ENCODE data around the gene IL1A. TPM values are rescaled to one million over a fixed set of nuclear protein-coding genes. Genes with fewer than 3 reads are reported as not detected.
A peak's percentile ranks its signal among the peaks of the same experiment; 100 is the strongest.

IL1A gene
- total and polyA plus RNA-seq, 10 of the 15 experiments (the other 5 are each of a cell fraction or from before 2014, with no cell fraction given): 0.10 to 8.7 (median 6.9) TPM

DNA sequence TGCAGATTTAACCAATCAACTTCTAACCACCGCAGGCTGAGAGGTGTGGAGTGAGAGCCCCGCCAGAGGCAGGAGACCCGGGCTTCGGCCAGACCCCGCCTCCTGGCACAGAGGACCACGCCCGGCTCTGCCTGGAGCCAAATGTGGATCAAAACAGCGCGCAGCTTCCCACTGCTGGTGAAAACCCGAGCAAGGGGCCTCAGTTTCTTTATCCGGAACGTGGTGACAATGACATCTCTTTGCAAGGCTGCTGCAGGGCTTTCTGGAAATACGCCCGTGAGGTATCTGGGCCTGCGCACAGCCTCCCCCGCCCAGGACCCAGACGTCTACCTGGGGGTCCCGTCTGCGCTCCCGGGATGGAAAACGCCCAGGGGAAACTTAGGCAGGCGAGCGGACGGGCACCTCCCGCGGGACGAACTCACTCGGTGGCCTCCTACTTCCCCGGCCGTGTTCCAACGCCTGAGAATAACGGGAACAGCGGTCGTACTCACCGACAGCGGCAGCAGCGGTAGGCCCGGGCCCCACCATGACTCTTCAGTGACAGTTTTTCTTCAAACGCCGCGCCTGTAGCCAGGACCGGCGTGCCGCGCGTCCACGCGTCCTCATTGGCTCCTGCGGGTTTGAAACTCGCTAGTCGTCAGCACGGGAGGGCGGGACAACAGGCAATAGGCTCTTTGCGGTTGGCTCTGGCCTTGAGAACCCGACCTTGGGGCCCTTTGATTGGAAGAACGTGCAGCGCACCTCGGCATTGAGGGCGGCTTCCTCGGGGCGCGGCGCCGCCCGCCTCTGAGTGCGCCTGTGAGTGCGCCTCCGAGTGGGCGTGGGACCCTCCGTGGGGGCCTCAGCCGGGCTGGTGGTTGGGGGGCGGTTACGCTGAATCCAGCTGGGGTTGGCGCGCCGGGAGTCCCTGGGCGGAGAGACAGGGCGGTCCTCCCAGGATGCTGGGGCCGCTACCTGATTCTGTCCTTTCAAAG is 19.9 kb downstream of the IL1A start, which contains the start of gene CKAP2L (continued):
- TF ChIP-seq MXI1 (IDR thresholded peaks at IDR 0.05; ENCODE audit: low read depth, low read length) (peak; percentile 99), RUNX3 (IDR thresholded peaks at IDR 0.05; ENCODE audit: low read length) (peak; percentile 80), JUNB (IDR thresholded peaks at IDR 0.05) (no peak), CREB1 (IDR thresholded peaks at IDR 0.05; ENCODE audit: low read depth) (peak; percentile 96), EP300 (IDR thresholded peaks at IDR 0.05; ENCODE audit: borderline replicate concordance in 1 of 2, control insufficient read depth in 1 of 2, low read depth in 2 of 2, low read length in 2 of 2) (peak in 1 of 2 experiments; percentile 37; a peak in 1 of 4 replicates), HDAC2 (IDR thresholded peaks at IDR 0.05) (no peak), KDM1A (IDR thresholded peaks at IDR 0.05; ENCODE audit: borderline replicate concordance) (no peak), IRF3 (IDR thresholded peaks at IDR 0.05) (peak; percentile 80), YY1 (IDR thresholded peaks at IDR 0.05; ENCODE audit: low read depth, low read length) (peak; percentile 51; the same call in 1 of the 2 replicates), TCF12 (IDR thresholded peaks at IDR 0.05; ENCODE audit: low read depth, low read length) (no peak), STAT1 (conservative IDR thresholded peaks at IDR 0.05) (0 out of 2 replicates have a peak, but pooled peaks have one; percentile 36), SREBF1 (IDR thresholded peaks at IDR 0.05; ENCODE audit: low read length) (no peak), HDAC6 (IDR thresholded peaks at IDR 0.05; ENCODE audit: unreplicated experiment) (no peak), SIN3A (IDR thresholded peaks at IDR 0.05; ENCODE audit: low read depth, low read length) (peak; percentile 100), ATF7 (IDR thresholded peaks at IDR 0.05; ENCODE audit: low read depth) (no peak), NKRF (conservative IDR thresholded peaks at IDR 0.05) (peak; percentile 100), TCF7 (IDR thresholded peaks at IDR 0.05; ENCODE audit: borderline replicate concordance) (no peak), ZNF207 (IDR thresholded peaks at IDR 0.05; ENCODE audit: borderline replicate concordance) (0 out of 2 replicates have a peak, but pooled peaks have one; percentile 38), ZNF622 (IDR thresholded peaks at IDR 0.05) (no peak), FOXM1 (IDR thresholded peaks at IDR 0.05; ENCODE audit: low read depth, low read length) (peak; percentile 96), BRCA1 (IDR thresholded peaks at IDR 0.05; ENCODE audit: low read depth, low read length) (no peak), POLR2AphosphoS2 (IDR thresholded peaks at IDR 0.05; ENCODE audit: low read depth, low read length) (no peak), IKZF1 (conservative IDR thresholded peaks at IDR 0.05) (0 out of 2 replicates have a peak, but pooled peaks have one; percentile 24), PAX5 (IDR thresholded peaks at IDR 0.05; ENCODE audit: borderline replicate concordance, low read depth, low read length) (no peak)
- TF ChIP-seq, protein P1, sequence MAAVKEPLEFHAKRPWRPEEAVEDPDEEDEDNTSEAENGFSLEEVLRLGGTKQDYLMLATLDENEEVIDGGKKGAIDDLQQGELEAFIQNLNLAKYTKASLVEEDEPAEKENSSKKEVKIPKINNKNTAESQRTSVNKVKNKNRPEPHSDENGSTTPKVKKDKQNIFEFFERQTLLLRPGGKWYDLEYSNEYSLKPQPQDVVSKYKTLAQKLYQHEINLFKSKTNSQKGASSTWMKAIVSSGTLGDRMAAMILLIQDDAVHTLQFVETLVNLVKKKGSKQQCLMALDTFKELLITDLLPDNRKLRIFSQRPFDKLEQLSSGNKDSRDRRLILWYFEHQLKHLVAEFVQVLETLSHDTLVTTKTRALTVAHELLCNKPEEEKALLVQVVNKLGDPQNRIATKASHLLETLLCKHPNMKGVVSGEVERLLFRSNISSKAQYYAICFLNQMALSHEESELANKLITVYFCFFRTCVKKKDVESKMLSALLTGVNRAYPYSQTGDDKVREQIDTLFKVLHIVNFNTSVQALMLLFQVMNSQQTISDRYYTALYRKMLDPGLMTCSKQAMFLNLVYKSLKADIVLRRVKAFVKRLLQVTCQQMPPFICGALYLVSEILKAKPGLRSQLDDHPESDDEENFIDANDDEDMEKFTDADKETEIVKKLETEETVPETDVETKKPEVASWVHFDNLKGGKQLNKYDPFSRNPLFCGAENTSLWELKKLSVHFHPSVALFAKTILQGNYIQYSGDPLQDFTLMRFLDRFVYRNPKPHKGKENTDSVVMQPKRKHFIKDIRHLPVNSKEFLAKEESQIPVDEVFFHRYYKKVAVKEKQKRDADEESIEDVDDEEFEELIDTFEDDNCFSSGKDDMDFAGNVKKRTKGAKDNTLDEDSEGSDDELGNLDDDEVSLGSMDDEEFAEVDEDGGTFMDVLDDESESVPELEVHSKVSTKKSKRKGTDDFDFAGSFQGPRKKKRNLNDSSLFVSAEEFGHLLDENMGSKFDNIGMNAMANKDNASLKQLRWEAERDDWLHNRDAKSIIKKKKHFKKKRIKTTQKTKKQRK (IDR thresholded peaks at IDR 0.05; ENCODE audit: low read depth, low read length): peak; percentile 61; the same call in 1 of the 2 replicates

Data from GM12878 (cell line).